Nephron progenitor cell (in vitro differentiated cells): ENCODE measurements around the gene GNS.

ENCODE experiments used
- DNase-seq: peaks from one replicate; pipeline ENCODE4 v3.0.0; 2021
- H3K27ac Mint-ChIP-seq: 2 replicates; pipeline ENCODE4 v1.8.0; 2021; ENCODE audit warnings: mild to moderate bottlenecking, moderate library complexity, mixed read lengths
- H3K27me3 Mint-ChIP-seq: 2 replicates; pipeline ENCODE4 v1.8.0; 2021; ENCODE audit warnings: mild to moderate bottlenecking, low read depth, mixed read lengths; ENCODE audit not compliant: poor library complexity
- H3K36me3 Mint-ChIP-seq: 2 replicates; pipeline ENCODE4 v1.8.0; 2021; ENCODE audit warnings: low read depth, mixed read lengths
- H3K4me1 Mint-ChIP-seq: 2 replicates; pipeline ENCODE4 v1.8.0; 2021; ENCODE audit warnings: mixed read lengths
- H3K4me3 Mint-ChIP-seq: 2 replicates; pipeline ENCODE4 v1.8.0; 2021; ENCODE audit warnings: mild to moderate bottlenecking, moderate library complexity, mixed read lengths
- H3K9me3 Mint-ChIP-seq: 2 replicates; pipeline ENCODE4 v1.8.0; 2021; ENCODE audit warnings: mild to moderate bottlenecking, moderate library complexity, mixed read lengths
- TF ChIP-seq, protein P1 (sequence below): fragments of 200-600 bp; sonication (generic); IDR thresholded peaks from 2 replicates; pipeline ENCODE4 v1.5.0; 2021; ENCODE audit warnings: antibody characterized with exemption

Gene GNS

DNA sequence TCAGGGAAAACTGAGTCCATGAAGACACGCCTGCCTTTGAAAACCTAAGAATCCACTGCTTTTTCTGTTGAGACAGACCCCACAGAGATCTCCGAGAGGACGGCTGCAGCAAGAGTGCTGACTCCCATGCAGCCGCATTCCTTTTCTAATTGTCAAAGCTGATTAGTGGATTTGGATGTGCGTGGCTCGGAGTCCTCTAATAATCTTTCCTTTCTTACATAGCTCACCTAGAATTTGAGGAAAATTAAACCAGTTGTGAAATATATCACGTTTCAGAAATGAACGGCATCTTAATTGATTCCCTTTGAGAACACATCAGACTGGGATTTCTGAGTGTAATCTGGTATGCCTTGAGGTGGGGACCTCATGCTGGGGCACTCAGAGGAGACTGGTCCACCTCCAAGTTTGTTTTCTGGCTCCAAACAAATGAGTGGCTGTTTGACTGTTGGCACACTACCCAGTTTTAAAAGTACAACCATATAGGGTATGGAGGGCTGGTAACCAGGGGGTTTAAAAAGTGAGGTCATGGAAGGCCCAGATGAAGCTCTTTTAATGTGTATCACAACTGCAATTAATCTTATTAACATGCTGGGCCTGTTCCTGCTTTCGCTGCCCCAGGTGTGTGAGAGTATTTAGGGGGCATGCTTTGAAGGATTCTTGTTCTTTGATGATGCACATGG is 85.6 kb downstream of the GNS start:
- Mint-ChIP-seq H3K27ac (peak overlapping the region; percentile 68), H3K4me1 (peaks cover 76% of the 10 kb centered on the region), H3K36me3 (no peaks in the 10 kb centered on the region), H3K9me3 (no peaks in the 10 kb centered on the region), H3K4me3 (peak overlapping the region; percentile 15), H3K27me3 (peaks cover 6% of the 10 kb centered on the region)
- TF ChIP-seq, protein P1, sequence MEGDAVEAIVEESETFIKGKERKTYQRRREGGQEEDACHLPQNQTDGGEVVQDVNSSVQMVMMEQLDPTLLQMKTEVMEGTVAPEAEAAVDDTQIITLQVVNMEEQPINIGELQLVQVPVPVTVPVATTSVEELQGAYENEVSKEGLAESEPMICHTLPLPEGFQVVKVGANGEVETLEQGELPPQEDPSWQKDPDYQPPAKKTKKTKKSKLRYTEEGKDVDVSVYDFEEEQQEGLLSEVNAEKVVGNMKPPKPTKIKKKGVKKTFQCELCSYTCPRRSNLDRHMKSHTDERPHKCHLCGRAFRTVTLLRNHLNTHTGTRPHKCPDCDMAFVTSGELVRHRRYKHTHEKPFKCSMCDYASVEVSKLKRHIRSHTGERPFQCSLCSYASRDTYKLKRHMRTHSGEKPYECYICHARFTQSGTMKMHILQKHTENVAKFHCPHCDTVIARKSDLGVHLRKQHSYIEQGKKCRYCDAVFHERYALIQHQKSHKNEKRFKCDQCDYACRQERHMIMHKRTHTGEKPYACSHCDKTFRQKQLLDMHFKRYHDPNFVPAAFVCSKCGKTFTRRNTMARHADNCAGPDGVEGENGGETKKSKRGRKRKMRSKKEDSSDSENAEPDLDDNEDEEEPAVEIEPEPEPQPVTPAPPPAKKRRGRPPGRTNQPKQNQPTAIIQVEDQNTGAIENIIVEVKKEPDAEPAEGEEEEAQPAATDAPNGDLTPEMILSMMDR: no peak
- no peak for DNase-seq

DNA sequence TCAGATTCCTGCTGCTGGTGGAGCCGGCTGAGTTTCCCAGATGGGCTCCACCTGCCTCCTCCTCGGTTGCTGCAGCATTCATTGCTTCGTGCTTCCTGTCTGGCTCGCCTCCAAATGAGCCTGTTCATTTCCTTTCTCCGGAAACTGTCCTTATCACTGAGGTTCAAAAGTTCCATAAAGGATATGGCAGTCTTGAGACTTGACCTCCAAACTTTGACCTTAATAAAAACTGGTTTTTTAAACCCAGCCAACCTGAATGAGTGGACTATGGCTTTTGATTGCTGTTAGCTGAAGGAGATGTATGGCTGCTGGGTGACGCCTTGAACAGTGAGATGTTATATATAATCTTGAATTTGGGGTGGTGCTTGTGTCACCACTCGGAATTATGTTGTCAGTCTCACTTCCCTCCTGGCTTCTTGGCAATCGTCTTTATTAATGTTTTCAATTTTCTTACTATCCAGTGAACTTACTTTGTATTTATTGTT is 86.2 kb downstream of the GNS start:
- peaks cover 6% of the 10 kb centered on the region for H3K27me3 Mint-ChIP-seq
- H3K4me3 Mint-ChIP-seq: peak overlapping the region; percentile 68
- H3K9me3 Mint-ChIP-seq: no peaks in the 10 kb centered on the region
- H3K27ac Mint-ChIP-seq: peak overlapping the region; percentile 68
- DNase-seq: no peak
- peaks cover 82% of the 10 kb centered on the region for H3K4me1 Mint-ChIP-seq
- no peaks in the 10 kb centered on the region for H3K36me3 Mint-ChIP-seq
- TF ChIP-seq, protein P1: no peak

DNA sequence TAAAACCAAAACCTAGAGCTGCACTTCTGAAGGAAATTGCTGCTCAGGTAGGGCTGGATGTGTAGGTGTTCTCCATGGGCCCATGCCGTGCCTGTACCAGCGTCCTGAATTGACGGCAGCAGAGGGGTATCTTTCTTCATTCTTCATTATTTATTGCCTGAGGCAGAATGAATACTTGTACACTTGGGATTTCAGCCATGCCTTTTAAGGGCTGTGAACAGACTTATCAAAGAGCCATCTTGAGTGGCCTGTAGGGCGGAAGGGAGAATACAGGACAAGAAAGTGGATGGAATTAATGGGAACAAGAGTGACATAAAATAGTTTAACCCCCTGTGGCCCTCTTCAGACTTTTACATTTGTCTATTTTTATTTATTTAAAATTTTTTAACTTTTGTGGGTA is 87.5 kb downstream of the GNS start:
- Mint-ChIP-seq H3K4me1 (peaks cover 84% of the 10 kb centered on the region), H3K9me3 (no peaks in the 10 kb centered on the region), H3K27ac (peak overlapping the region; percentile 98), H3K27me3 (peaks cover 6% of the 10 kb centered on the region), H3K4me3 (peak overlapping the region; percentile 31), H3K36me3 (no peaks in the 10 kb centered on the region)
- DNase-seq: no peak
- TF ChIP-seq, protein P1: no peak

DNA sequence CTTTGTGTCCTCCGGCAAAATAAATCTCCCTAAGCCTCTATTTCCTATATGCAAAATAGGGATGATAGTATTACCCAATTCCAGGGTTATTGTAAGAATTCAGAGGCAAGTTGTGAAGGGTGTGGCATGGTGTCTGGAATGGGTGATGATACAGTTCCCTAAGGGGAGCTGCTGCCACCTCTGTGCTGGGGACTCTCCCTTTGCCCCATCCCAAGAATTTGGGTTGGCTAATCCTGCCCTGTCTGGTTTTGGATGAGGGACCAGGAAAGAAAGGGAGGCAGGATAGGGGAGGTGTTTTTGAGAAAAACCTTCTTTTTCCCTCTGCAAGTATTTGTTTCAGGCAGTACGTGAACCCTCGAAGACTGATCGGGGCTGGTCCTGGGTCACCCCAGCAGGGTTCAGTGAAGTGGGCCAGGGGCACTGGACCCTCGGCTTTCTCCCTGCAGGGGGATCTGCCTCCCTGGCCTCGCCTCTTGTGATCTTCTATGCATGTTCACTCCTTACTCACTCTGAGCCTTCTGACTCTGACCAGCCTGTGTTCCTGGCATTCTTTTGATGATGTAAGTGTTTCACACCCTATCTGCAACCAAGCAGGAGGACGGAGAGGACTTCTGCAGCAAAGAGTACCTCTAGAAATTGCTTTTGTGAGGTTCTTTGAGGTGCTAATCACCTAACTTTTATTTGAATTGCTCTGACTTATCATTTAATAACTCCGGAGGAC is 88.1 kb downstream of the GNS start:
- Mint-ChIP-seq H3K27me3 (peaks cover 6% of the 10 kb centered on the region), H3K36me3 (no peaks in the 10 kb centered on the region), H3K27ac (peak overlapping the region; percentile 98), H3K9me3 (no peaks in the 10 kb centered on the region), H3K4me3 (peak overlapping the region; percentile 31), H3K4me1 (peaks cover 90% of the 10 kb centered on the region)
- DNase-seq: no peak
- TF ChIP-seq, protein P1: no peak

DNA sequence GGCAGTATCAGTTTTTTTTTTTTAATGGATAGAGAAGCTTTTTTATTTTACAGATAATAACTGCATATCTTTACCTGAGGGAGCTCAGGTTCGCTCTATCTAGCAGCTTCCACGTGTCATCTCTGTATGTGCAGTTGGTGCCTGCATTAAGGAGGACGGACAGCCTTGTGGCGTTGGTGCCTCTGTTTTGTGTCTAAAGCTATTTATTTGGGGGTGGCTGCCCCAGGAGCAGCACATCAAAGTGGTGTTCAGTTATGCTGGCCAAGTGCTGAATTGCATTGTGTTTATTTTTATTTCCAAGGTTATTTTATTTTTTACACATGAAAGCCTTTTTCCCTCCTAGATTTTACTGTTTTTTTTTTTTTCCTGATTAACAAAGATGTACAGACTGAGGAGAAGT is 89.2 kb downstream of the GNS start:
- Mint-ChIP-seq H3K4me3 (peak overlapping the region; percentile 11), H3K27me3 (peaks cover 6% of the 10 kb centered on the region), H3K36me3 (no peaks in the 10 kb centered on the region), H3K4me1 (peaks cover 94% of the 10 kb centered on the region), H3K27ac (peak overlapping the region; percentile 46), H3K9me3 (no peaks in the 10 kb centered on the region)
- TF ChIP-seq, protein P1: no peak
- no peak for DNase-seq
